Measurements from ENCODE around the gene ADGRG6.
A peak's percentile ranks its signal among the peaks of the same experiment; 100 is the strongest.
"Not testable (repeated sequence)": the region's sequence is repeated elsewhere in the genome, so short reads cannot be mapped to it uniquely, and the experiment has no call there.

Gene ADGRG6

GRCh38 chr6:142301651-142302391, at the start of gene ADGRG6:
Gene ADGRG6, plus strand, starts transcription at chr6:142302007. Its CDS starts 323 bp downstream, at chr6:142302330.
- peak; percentile 35 for DNase-seq

- no peak for DNase-seq
Observed at GRCh38 chr6:142254513-142254912, 47.3 kb upstream of the ADGRG6 start.

GRCh38 chr6:142255785-142256184, 46.0 kb upstream of the ADGRG6 start:
- DNase-seq = no peak

DNA sequence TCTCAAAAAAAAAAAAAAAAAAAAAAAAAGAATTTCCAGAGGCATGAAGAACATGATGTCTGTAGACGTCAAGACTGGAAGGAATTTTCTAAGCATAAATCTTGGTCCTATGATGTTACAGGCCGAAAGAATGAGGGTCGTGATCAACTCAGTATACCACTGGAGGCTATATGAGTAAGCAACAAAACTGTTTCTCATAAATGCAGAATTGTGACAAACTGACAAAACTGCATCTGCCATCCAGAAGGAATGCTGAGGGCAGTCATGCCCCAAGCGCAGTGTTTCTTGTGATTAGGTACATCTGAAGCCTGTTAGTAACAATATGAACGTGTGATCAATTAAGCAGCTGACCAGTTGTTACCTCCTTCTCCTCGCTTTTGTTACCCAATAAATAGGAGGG, 43.5 kb upstream of the ADGRG6 start:
- DNase-seq = no peak

DNA sequence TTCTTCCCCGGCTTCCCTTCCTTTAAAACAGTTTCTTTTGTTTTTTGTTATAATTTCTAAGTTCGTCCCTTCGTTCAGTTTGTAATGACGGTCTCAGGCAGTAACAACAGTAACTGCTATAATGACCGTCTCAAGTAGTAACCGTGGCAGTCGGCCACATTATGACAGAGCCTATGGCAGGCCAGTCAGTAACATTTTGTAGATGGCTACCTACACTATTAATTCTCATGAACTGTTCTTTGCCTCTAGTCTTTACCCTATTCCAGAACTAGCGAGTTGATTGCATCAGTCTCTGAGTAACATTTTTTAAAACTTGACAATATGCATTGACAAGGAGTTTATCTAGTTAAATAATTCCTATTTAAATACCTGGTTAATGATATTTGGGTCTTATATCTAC, 43.0 kb upstream of the ADGRG6 start:
- no peak for DNase-seq

- DNase-seq = no peak
Observed at GRCh38 chr6:142260748-142261147, 41.1 kb upstream of the ADGRG6 start.

- DNase-seq = no peak
Observed at GRCh38 chr6:142262231-142262630, 39.6 kb upstream of the ADGRG6 start.

DNA sequence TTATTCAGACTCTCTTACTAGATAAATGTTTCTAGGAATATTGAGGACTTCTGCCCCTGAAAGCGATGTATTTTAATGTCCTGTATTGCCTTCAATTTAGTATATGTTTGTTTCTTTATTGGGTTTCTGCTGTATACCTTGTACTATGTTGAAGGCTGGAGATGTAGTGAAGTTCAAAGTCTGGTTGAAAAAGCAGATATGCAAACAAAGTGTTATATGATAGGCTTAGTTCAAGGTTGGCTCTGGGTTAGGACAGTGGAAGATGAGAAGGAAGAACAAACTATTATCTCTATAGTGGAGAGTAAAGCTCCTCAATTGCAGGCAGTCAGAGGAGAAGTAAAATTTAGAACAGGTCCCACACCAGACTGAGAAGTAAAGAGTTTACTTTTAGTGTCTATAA, 36.3 kb upstream of the ADGRG6 start:
- no peak for DNase-seq

GRCh38 chr6:142266060-142266459, 35.7 kb upstream of the ADGRG6 start:
- DNase-seq = no peak

GRCh38 chr6:142271476-142271875, 30.3 kb upstream of the ADGRG6 start:
- no peak for DNase-seq

DNA sequence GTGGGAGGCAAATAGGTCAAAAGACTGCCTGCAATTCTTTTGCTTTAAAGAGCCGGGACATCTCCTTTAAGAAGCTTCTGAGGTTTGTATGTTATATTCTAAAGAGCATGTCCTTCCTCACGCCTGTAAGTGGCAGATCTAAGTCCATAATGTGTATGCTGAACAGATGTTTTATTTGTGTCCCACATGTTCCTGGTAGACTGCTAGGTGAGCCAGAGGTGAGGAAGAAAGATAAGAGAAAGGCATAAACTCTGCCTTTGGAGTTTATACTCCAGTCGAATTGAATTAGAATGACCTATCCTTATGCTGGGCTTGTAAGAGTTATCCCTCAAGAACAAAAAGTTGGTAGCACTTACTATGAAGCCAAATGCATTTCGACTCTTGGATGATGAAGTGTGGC, 27.2 kb upstream of the ADGRG6 start:
- no peak for DNase-seq

DNA sequence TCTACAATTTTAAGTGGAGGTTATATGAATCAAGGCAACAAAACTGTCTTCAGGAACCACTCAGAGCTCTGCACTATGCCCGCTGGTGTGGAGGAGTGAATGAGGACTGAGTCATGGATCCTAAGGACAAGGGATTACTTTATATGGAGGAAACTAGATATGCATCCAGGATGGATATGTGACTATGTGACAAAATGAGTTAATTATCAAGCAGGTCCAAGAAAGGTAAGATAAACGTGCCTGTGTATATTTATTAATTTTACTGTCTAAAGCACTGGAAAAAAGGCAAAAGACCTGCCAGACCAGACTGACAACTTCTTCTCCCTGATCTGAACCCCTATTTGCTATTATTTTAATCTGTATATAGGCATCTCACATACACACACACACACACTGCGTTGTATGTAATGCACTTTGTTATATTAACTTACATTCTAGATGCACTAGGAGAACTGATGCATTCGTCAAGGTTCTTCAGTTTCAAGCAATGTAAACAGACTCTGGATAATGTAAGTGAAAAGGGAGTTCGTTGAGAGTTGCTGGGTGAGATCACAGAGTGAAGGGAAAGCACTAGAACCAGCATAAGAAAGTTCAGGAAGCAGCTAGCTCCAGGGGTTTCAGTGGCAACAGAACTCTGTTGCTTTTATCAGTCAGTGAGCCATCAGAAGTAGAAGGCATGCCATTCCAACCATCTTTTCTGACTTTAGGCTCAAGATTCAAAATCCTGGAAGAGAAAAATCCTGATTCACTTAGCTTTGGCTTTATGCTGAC, 26.4 kb upstream of the ADGRG6 start:
- no peak for DNase-seq

GRCh38 chr6:142276256-142276655, 25.6 kb upstream of the ADGRG6 start:
- no peak for DNase-seq

DNA sequence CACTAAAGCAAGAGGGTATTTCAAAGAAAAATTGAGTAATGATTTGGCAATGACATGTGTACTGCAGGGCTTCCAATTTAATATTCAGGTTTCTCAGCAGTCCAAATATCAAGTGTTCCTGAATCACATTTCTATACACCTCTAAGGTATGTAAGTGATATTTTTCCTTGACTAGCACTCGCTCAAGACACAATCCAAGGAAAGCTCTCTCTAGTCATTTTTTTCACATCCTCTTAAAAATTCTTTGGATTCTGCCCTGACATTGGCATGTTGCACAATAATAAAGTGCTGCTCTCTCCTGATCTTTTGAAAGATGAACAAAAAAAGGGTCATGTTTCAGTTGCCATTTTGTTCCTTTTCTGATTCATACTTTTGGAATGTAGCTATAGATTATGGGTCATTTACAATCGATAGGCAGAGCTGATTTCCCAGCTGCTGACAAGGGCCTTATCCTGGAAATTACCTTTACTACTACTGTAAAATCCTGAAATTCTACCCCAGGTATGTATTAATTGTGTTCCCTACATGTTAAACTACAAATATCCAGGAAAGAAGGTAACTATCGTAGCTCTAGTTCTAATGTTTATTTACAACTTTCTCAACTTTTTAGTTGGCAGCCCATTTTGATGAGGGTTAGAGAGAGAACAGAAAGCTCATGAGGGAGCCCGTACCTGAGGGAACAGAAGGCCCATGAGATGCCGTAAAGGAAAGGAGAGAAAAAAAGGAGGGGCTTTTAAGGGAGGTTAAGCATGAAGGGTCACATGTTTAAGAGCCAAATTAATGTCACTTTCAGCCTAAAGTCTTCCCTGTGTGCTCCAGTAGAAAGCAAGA, 22.2 kb upstream of the ADGRG6 start:
- no peak for DNase-seq

GRCh38 chr6:142280265-142280664, 21.5 kb upstream of the ADGRG6 start:
- no peak for DNase-seq

GRCh38 chr6:142280927-142281326, 20.9 kb upstream of the ADGRG6 start:
- no peak for DNase-seq

DNA sequence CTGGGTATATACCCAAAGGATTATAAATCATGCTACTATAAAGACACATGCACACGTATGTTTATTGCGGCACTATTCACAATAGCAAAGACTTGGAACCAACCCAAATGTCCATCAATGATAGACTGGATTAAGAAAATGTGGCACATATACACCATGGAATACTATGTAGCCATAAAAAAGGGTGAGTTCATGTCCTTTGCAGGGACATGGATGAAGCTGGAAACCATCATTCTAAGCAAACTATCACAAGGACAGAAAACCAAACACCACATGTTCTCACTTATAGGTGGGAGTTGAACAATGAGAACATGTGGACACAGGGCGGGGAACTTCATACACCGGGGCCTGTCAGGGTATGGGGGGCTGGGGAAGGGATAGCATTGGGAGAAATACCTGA, 18.7 kb upstream of the ADGRG6 start:
- DNase-seq = not testable (repeated sequence)

DNA sequence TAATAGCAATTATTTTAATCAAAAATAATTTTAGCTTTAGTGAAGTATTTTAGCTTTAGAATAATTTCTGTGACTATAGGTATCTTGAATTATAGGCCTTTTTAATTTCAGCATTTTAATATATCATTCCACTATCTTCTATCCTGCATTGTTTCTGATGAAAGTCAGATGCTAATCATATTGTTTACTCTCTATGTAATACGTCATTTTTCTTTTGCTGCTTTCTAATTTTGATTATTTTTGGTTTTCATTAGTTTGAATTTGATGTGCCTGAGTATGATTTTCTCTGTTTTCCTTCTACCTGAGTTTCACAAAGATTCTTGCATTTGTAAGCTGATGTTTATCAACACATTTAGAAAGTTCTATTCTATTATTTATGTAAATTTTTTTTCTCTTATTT, 17.4 kb upstream of the ADGRG6 start:
- DNase-seq = no peak

DNA sequence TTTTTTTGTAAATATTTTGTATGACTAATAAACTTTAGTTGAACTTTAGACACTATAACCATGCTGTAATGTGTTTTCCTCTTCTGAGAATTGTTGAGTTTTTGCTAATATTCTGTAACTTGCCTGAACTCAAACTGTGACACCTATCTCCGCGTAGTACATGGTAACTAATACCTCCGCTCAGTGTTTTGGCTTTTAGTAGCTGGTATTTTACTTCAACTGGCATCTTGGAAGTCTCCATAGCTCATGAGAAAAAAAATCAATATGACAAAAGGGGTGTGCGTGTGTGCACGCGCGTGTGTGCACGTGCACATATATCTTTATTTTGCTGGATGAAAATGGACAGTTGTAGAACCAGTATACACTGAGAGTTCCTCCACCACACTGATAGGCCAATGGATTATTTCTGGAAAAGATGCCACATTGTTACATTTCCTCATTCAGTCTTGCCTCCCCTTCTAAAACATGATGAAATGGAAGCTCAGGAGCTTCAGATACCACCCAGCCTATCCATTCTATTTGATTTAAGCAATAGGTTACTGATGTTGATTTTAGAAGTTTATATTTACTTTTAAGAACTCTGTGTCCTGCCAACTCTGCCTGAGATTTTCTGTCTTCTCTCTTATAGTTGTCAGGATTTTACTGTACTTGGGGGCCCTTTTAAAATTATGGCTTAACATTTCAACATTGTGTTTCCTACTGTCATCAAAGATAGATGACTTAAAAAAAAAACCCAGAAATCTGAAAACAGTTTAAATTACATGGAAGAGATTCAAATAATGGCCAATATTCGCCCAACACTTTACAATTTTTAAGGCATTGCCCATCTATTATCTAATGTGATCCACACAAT, 16.3 kb upstream of the ADGRG6 start:
- no peak for DNase-seq

- no peak for DNase-seq
Observed at GRCh38 chr6:142286088-142286409, 15.8 kb upstream of the ADGRG6 start.

DNA sequence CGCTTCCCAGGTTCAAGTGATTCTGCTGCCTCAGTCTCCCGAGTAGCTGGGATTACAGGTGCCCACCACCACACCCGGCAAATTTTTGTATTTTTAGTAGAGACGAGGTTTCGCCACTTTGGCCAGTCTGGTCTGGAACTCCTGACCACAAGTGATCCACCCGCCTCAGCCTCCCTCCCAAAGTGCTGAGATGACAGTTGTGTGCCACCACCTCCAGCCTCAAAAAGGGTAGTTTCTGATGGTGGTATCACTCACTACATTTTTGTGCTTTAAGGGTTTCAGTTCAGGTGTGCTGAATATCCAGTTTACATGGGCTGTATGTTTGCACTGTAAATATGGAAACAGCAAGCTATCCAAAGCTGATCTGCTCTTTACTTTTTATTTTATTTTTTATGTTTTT, 12.1 kb upstream of the ADGRG6 start:
- DNase-seq = no peak

- no peak for DNase-seq
Observed at GRCh38 chr6:142290851-142291250, 11.0 kb upstream of the ADGRG6 start.

- DNase-seq = no peak
Observed at GRCh38 chr6:142291512-142291911, 10.3 kb upstream of the ADGRG6 start.

Measured in inflammatory macrophage treated with lipopolysaccharide for 4 hours (primary cell).